Tibial nerve (tissue), 4 donors: ENCODE measurements around the gene COL8A2. TPM values are rescaled to one million over a fixed set of nuclear protein-coding genes. Genes with fewer than 3 reads are reported as not detected.

Experiments used
- DNase-seq, 2 donors: peaks; one replicate each; pipeline ENCODE4 v3.0.0-alpha.2; 2019; ENCODE audit warnings: low spot score in 2 of 2
- H3K27ac ChIP-seq, 4 donors: fragments of 200-600 bp; sonication (generic) in 3 of 4; one replicate each; pipeline ENCODE4 v1.5.1; 2017 to 2019; ENCODE audit warnings: mild to moderate bottlenecking in 1 of 4
- H3K27me3 ChIP-seq, 2 donors: fragments of 200-600 bp; sonication (generic) in 1 of 2; one replicate each; pipeline versions ENCODE4 v1.5.1 to v1.6.0; 2017 to 2019
- H3K36me3 ChIP-seq, 3 donors: fragments of 200-600 bp; sonication (generic); one replicate each; pipeline ENCODE4 v1.5.1; 2018 to 2019
- H3K4me1 ChIP-seq, 4 donors: fragments of 200-600 bp; sonication (generic) in 3 of 4; one replicate each; pipeline ENCODE4 v1.5.1; 2017 to 2019
- H3K4me3 ChIP-seq, 4 donors: fragments of 200-600 bp; sonication (generic) in 3 of 4; one replicate each; pipeline ENCODE4 v1.5.1; 2017 to 2019; ENCODE audit warnings: mild to moderate bottlenecking in 1 of 4, moderate library complexity in 1 of 4
- H3K9me3 ChIP-seq, 4 donors: fragments of 200-600 bp; sonication (generic) in 3 of 4; one replicate each; pipeline ENCODE4 v1.5.1; 2017 to 2019
- CTCF ChIP-seq, 5 experiments: fragments of 200-600 bp in 3 of 5; fragments of 450-650 bp in 2 of 5; sonication (generic) in 3 of 5; IDR thresholded peaks; one replicate each; pipeline ENCODE4 v1.5.1; 2016 to 2019; ENCODE audit warnings: antibody characterized with exemption in 5 of 5, mild to moderate bottlenecking in 3 of 5, moderate library complexity in 2 of 5
- EP300 ChIP-seq, 2 donors: sonication (generic); formaldehyde crosslinking; IDR thresholded peaks; one replicate each; pipeline ENCODE4 v1.6.1; 2017; ENCODE audit warnings: antibody characterized with exemption in 2 of 2, mild to moderate bottlenecking in 1 of 2
- POLR2A ChIP-seq, 2 donors: fragments of 450-650 bp; IDR thresholded peaks; one replicate each; pipeline ENCODE4 v1.6.1; 2017; ENCODE audit warnings: antibody characterized with exemption in 2 of 2, mild to moderate bottlenecking in 2 of 2, moderate library complexity in 2 of 2
- WGBS, 2 donors: methylation state at CpG; one replicate each; pipeline ENCODE4 v1.1.5; 2018; 5-methylcytosine and 5-hydroxymethylcytosine counted together
- total RNA-seq, 4 donors: library from RNA; depleted of rRNA; stranded (reverse); fragments of >200 nt; gene quantifications; one replicate each; pipeline ENCODE4 v1.1.0, GENCODE V29; 2016

Gene COL8A2
- total RNA-seq, 4 donors from 2014 or later: 26.7 to 57.9 (median 50.2) TPM

DNA sequence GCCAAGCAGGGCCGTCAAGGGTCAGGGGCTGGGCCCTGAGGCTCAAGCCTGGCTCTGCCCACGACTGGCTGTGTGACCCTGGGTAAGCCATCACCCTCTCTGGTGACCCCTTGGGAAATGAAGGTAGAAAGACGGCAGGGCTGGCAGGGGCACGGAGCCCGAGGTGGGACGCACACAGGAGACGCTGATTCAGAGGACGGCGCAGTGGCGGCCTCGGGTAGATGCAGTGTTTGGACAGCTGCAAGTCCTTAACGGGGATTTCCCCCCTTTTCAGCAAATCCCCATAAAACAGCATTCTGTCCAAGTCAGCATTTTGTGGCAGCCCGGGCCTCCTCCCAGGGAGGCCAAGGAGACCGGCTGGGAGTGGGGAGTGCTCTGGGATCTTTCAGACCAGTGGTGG, 16.7 kb downstream of the COL8A2 start:
- Histone ChIP-seq H3K36me3 (no peaks in the 10 kb centered on the region), H3K4me1 (peaks cover 0 to 34% (median 3%) of the 10 kb centered on the region in 4 donors), H3K27ac (peak overlapping the region in 2 of 4 donors; percentile 49 to 72), H3K9me3 (no peaks in the 10 kb centered on the region), H3K4me3 (no peak overlapping the region), H3K27me3 (no peaks in the 10 kb centered on the region)
- no peak for TF ChIP-seq CTCF (IDR thresholded peaks at IDR 0.05)
- no peak for TF ChIP-seq EP300 (IDR thresholded peaks at IDR 0.05)
- WGBS, 2 donors: 57 to 60% methylated on average over 14 of the region's 14 CpGs
- no peak for DNase-seq

- no peak for DNase-seq
- Histone ChIP-seq H3K4me3 (no peak overlapping the region), H3K36me3 (no peaks in the 10 kb centered on the region), H3K27ac (peak overlapping the region in 2 of 4 donors; percentile 49 to 72), H3K4me1 (peaks cover 0 to 34% (median 3%) of the 10 kb centered on the region in 4 donors), H3K27me3 (no peaks in the 10 kb centered on the region), H3K9me3 (no peaks in the 10 kb centered on the region)
- WGBS, 2 donors: 62% methylated on average over 9 of the region's 9 CpGs
- no peak for TF ChIP-seq CTCF (IDR thresholded peaks at IDR 0.05)
- TF ChIP-seq POLR2A (IDR thresholded peaks at IDR 0.05): no peak
- no peak for TF ChIP-seq EP300 (IDR thresholded peaks at IDR 0.05)
Measured at GRCh38 chr1:36107394-36107793, 17.6 kb downstream of the COL8A2 start.

- Histone ChIP-seq H3K36me3 (no peaks in the 10 kb centered on the region), H3K4me3 (no peak overlapping the region), H3K27me3 (no peaks in the 10 kb centered on the region), H3K9me3 (no peaks in the 10 kb centered on the region), H3K4me1 (peaks cover 0 to 34% (median 3%) of the 10 kb centered on the region in 4 donors), H3K27ac (peak overlapping the region in 1 of 4 donors; percentile 17)
- no peak for TF ChIP-seq POLR2A (IDR thresholded peaks at IDR 0.05)
- no peak for TF ChIP-seq CTCF (IDR thresholded peaks at IDR 0.05)
- no peak for TF ChIP-seq EP300 (IDR thresholded peaks at IDR 0.05)
- no peak for DNase-seq
- WGBS, 2 donors: 32 to 43% methylated on average over 5 of the region's 5 CpGs
Measured at GRCh38 chr1:36106269-36106668, 18.8 kb downstream of the COL8A2 start.

DNA sequence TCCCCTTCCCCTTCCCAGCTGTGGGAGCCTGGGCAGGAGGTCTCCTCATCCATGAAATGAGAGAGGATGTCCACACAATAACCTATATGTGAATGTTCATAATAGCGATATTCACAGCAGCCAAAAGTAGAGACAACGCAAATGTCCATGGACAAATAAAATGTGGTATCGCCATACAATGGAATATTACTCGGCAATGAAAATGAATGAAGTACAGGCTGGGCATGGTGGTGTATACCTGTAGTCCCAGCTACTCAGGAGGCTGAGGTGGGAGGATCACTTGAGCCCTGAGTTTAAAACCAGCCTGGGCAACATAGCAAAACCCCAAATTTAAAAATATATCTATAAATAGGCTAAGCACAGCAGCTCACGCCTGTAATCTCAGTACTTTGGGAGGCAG, 23.5 kb downstream of the COL8A2 start:
- TF ChIP-seq POLR2A (IDR thresholded peaks at IDR 0.05) (no peak), CTCF (IDR thresholded peaks at IDR 0.05) (no peak), EP300 (IDR thresholded peaks at IDR 0.05) (no peak)
- WGBS, 2 donors: 98% methylated on average over 5 of the region's 5 CpGs
- no peak for DNase-seq
- H3K27me3 ChIP-seq: no peaks in the 10 kb centered on the region
- peaks cover 0 to 31% (median 4%) of the 10 kb centered on the region in 4 donors for H3K4me1 ChIP-seq
- no peak overlapping the region for H3K27ac ChIP-seq
- H3K4me3 ChIP-seq: no peak overlapping the region
- peaks cover 0 to 8% (median 0%) of the 10 kb centered on the region in 3 donors for H3K36me3 ChIP-seq
- no peaks in the 10 kb centered on the region for H3K9me3 ChIP-seq

- Histone ChIP-seq H3K9me3 (no peaks in the 10 kb centered on the region), H3K4me3 (no peak overlapping the region), H3K36me3 (peaks cover 0 to 19% (median 0%) of the 10 kb centered on the region in 3 donors), H3K4me1 (peaks cover 0 to 40% (median 4%) of the 10 kb centered on the region in 4 donors), H3K27ac (peak overlapping the region in 3 of 4 donors; percentile 8 to 66 (median 38)), H3K27me3 (no peaks in the 10 kb centered on the region)
- no peak for DNase-seq
- 8 to 27% methylated on average over 6 of the region's 6 CpGs for WGBS, 2 donors
- TF ChIP-seq CTCF (IDR thresholded peaks at IDR 0.05) (no peak), EP300 (IDR thresholded peaks at IDR 0.05) (no peak), POLR2A (IDR thresholded peaks at IDR 0.05) (no peak)
Measured at GRCh38 chr1:36100376-36100775, 24.6 kb downstream of the COL8A2 start.
